AG09319 (cell line): ENCODE results near the gene ARHGEF17.

Experiments
- DNase-seq: peaks from one replicate; pipeline ENCODE4 v3.0.0-alpha.2; 2010; ENCODE audit warnings: low read depth; ENCODE audit errors: extremely low read depth
- CTCF ChIP-seq: IDR thresholded peaks from 2 replicates; pipeline ENCODE4 v1.5.1; 2011; ENCODE audit warnings: low read depth, mild to moderate bottlenecking, inconsistent platforms, low read length, moderate library complexity

The ARHGEF17 gene

GRCh38 chr11:73315293-73316020 lies 7.4 kb downstream of the ARHGEF17 start:
- no peak for TF ChIP-seq CTCF
- DNase-seq = no peak

- no peak for TF ChIP-seq CTCF
Measured at GRCh38 chr11:73316422-73316821, 8.3 kb downstream of the ARHGEF17 start.

GRCh38 chr11:73317373-73317772 lies 9.3 kb downstream of the ARHGEF17 start:
- no peak for DNase-seq
- TF ChIP-seq CTCF = no peak

More at GRCh38 chr11:73316422-73316821, 8.3 kb downstream of the ARHGEF17 start:
- DNase-seq = no peak

- no peak for TF ChIP-seq CTCF
- no peak for DNase-seq
Measured at GRCh38 chr11:73317803-73318202, 9.7 kb downstream of the ARHGEF17 start.

GRCh38 chr11:73318501-73319011 lies 10.5 kb downstream of the ARHGEF17 start:
- no peak for DNase-seq
- TF ChIP-seq CTCF = no peak

GRCh38 chr11:73320763-73321603 lies 12.9 kb downstream of the ARHGEF17 start:
- TF ChIP-seq CTCF = no peak
- no peak for DNase-seq
